ENCODE measurements around the gene SCGB3A2.
"Not testable (repeated sequence)": the region's sequence is repeated elsewhere in the genome, so short reads cannot be mapped to it uniquely, and the experiment has no call there.

SCGB3A2 gene

DNA sequence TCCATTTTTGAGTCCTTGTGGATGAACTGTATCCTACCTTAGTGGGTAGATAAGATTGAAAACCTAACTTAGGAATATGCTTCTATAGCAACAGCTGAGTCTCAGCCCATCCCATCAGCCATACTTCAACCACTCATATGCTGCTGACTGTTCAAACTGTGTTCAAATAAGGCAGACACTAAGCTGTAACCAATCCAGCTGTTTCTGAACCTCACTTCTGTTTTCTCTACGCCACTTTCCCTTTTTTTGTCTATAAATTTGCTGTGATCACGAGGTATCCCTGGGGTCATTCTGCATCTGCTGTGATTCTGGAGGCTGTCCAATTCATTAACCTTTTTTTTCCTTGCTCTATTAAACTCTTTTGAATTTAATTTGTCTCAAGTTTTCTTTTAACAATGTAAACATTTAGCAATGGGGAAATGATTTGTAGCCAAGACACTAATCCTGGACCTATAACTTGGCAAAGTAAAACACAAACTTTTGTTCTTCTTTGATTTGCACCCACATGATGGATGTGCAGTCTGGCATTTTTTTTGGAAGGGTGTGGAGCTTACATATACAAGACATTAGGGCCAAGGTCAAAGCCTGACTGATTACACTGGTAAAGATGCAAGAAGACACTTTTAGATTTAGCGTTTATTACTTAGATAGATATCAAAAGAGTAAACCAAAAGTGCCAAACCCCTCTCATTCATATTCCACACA, 14.9 kb upstream of the SCGB3A2 start:
- H2AFZ ChIP-seq (ENCODE audit: low read depth, low read length, severe bottlenecking), result no peak overlapping the region
- no peaks in the 10 kb centered on the region for H4K20me1 ChIP-seq (ENCODE audit: low read depth, low read length)
- H3K79me2 ChIP-seq (ENCODE audit: insufficient read depth, low read length), result no peaks in the 10 kb centered on the region
- no peak for TF ChIP-seq EZH2phosphoT487 (conservative IDR thresholded peaks at IDR 0.05; ENCODE audit: low read length)
- TF ChIP-seq, protein P1, sequence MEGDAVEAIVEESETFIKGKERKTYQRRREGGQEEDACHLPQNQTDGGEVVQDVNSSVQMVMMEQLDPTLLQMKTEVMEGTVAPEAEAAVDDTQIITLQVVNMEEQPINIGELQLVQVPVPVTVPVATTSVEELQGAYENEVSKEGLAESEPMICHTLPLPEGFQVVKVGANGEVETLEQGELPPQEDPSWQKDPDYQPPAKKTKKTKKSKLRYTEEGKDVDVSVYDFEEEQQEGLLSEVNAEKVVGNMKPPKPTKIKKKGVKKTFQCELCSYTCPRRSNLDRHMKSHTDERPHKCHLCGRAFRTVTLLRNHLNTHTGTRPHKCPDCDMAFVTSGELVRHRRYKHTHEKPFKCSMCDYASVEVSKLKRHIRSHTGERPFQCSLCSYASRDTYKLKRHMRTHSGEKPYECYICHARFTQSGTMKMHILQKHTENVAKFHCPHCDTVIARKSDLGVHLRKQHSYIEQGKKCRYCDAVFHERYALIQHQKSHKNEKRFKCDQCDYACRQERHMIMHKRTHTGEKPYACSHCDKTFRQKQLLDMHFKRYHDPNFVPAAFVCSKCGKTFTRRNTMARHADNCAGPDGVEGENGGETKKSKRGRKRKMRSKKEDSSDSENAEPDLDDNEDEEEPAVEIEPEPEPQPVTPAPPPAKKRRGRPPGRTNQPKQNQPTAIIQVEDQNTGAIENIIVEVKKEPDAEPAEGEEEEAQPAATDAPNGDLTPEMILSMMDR (IDR thresholded peaks at IDR 0.05; ENCODE audit: insufficient read depth, low read length, poor library complexity, severe bottlenecking), result no peak
- H3K4me2 ChIP-seq (ENCODE audit: low read depth, low read length, poor library complexity, severe bottlenecking), result no peak overlapping the region
- no peaks in the 10 kb centered on the region for H3F3A ChIP-seq (ENCODE audit: insufficient read depth)
- no peaks in the 10 kb centered on the region for H3K9me2 ChIP-seq (replicated peaks; ENCODE audit: insufficient read depth, low read length)
- H3K9me3 ChIP-seq (ENCODE audit: insufficient read depth, low read length), result no peaks in the 10 kb centered on the region
- no peaks in the 10 kb centered on the region for H3K36me3 ChIP-seq (ENCODE audit: low read length)
- H3K27ac ChIP-seq (ENCODE audit: low read depth, low read length), result no peak overlapping the region
- no peak overlapping the region for H3K4me3 ChIP-seq (ENCODE audit: insufficient read depth, low read length, poor library complexity, severe bottlenecking)
- H3K27me3 ChIP-seq (ENCODE audit: low read length), result no peaks in the 10 kb centered on the region
- no peak overlapping the region for H3K9ac ChIP-seq (ENCODE audit: low read length)

DNA sequence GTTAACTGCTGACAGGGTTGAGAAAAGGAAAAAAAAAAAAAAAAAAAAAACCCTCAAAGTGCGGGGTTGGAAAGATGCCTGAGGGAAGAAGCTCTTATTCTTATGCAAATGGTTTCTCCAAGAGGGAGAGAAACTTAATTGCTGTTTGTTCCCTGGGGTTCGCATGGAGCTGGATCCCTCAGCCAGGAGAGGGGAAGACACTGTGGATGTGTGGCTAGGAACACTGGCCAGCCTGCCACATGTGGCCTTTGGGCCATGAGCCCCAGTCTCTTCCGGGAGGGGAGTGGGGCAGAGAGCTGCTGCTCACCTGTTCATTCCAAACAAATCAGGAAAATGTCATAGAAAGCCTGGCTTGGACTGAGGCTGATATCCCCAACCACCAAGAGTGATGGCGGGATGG, 9.4 kb upstream of the SCGB3A2 start:
- Histone ChIP-seq H3K27ac (ENCODE audit: low read depth, low read length) (no peak overlapping the region), H3K79me2 (ENCODE audit: insufficient read depth, low read length) (no peaks in the 10 kb centered on the region), H3K27me3 (ENCODE audit: low read length) (no peaks in the 10 kb centered on the region), H2AFZ (ENCODE audit: low read depth, low read length, severe bottlenecking) (no peak overlapping the region), H3K9me3 (ENCODE audit: insufficient read depth, low read length) (no peaks in the 10 kb centered on the region), H3F3A (ENCODE audit: insufficient read depth) (no peaks in the 10 kb centered on the region), H3K4me2 (ENCODE audit: low read depth, low read length, poor library complexity, severe bottlenecking) (no peak overlapping the region), H4K20me1 (ENCODE audit: low read depth, low read length) (no peaks in the 10 kb centered on the region), H3K9ac (ENCODE audit: low read length) (no peak overlapping the region), H3K4me3 (ENCODE audit: insufficient read depth, low read length, poor library complexity, severe bottlenecking) (no peak overlapping the region), H3K36me3 (ENCODE audit: low read length) (no peaks in the 10 kb centered on the region), H3K9me2 (replicated peaks; ENCODE audit: insufficient read depth, low read length) (no peaks in the 10 kb centered on the region)
- TF ChIP-seq, protein P1 (IDR thresholded peaks at IDR 0.05; ENCODE audit: insufficient read depth, low read length, poor library complexity, severe bottlenecking), result no peak
- TF ChIP-seq EZH2phosphoT487 (conservative IDR thresholded peaks at IDR 0.05; ENCODE audit: low read length), result no peak

DNA sequence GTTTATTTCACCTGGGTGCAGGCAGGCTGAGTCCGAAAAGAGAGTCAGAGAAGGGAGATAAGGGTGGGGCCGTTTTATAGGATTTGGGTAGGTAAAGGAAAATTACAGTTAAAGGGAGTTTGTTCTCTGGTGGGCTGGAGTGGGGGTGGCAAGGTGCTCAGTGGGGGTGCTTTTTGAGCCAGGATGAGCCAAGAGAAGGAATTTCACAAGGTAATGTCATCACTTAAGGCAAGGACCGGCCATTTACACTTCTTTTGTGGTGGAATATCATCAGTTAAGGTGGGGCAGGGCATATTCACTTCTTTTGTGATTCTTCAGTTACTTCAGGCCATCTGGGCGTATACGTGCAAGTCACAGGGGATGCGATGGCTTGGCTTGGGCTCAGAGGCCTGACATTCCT, 8.6 kb upstream of the SCGB3A2 start:
- H2AFZ ChIP-seq (ENCODE audit: low read depth, low read length, severe bottlenecking); H4K20me1 ChIP-seq (ENCODE audit: low read depth, low read length); H3K9me3 ChIP-seq (ENCODE audit: insufficient read depth, low read length); H3K9ac ChIP-seq (ENCODE audit: low read length); H3K27ac ChIP-seq (ENCODE audit: low read depth, low read length); H3K4me3 ChIP-seq (ENCODE audit: insufficient read depth, low read length, poor library complexity, severe bottlenecking); H3K27me3 ChIP-seq (ENCODE audit: low read length); H3K36me3 ChIP-seq (ENCODE audit: low read length); H3K9me2 ChIP-seq (replicated peaks; ENCODE audit: insufficient read depth, low read length); H3K4me2 ChIP-seq (ENCODE audit: low read depth, low read length, poor library complexity, severe bottlenecking); H3K79me2 ChIP-seq (ENCODE audit: insufficient read depth, low read length); H3F3A ChIP-seq (ENCODE audit: insufficient read depth): not testable (repeated sequence)

DNA sequence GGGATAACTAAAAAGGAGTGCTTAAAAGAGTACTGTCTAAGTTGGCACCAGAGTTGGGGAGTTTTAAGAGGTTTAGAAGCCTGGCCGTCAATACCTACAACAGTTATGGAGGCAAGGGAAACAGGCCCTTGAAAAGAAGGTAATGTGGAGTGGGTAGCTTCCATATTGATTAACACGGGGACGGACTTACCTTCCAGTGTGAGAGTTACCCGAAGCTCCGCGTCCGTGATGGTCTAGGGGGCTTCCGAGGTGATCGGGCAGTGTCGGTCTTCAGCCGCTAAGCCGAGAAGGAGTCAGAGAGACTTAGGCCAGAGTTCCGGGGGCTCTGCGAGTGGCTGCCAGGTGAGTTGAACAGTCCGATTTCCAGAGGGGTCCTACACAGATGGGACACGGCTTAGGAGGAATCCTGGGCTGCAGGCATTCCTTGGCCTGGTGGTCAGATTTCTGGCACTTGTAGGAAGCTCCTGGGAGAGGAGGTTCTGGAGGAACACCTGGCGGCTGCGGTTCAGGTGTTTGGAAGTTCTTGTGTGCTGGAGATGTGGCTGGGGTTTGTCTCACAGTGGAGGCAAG, 6.4 kb upstream of the SCGB3A2 start:
- not testable (repeated sequence) for H3K9me3 ChIP-seq (ENCODE audit: insufficient read depth, low read length); H3K36me3 ChIP-seq (ENCODE audit: low read length); H3K79me2 ChIP-seq (ENCODE audit: insufficient read depth, low read length); H4K20me1 ChIP-seq (ENCODE audit: low read depth, low read length); H2AFZ ChIP-seq (ENCODE audit: low read depth, low read length, severe bottlenecking); H3K9me2 ChIP-seq (replicated peaks; ENCODE audit: insufficient read depth, low read length); H3K4me3 ChIP-seq (ENCODE audit: insufficient read depth, low read length, poor library complexity, severe bottlenecking); H3K27ac ChIP-seq (ENCODE audit: low read depth, low read length); H3F3A ChIP-seq (ENCODE audit: insufficient read depth); H3K4me2 ChIP-seq (ENCODE audit: low read depth, low read length, poor library complexity, severe bottlenecking); H3K9ac ChIP-seq (ENCODE audit: low read length); H3K27me3 ChIP-seq (ENCODE audit: low read length)

DNA sequence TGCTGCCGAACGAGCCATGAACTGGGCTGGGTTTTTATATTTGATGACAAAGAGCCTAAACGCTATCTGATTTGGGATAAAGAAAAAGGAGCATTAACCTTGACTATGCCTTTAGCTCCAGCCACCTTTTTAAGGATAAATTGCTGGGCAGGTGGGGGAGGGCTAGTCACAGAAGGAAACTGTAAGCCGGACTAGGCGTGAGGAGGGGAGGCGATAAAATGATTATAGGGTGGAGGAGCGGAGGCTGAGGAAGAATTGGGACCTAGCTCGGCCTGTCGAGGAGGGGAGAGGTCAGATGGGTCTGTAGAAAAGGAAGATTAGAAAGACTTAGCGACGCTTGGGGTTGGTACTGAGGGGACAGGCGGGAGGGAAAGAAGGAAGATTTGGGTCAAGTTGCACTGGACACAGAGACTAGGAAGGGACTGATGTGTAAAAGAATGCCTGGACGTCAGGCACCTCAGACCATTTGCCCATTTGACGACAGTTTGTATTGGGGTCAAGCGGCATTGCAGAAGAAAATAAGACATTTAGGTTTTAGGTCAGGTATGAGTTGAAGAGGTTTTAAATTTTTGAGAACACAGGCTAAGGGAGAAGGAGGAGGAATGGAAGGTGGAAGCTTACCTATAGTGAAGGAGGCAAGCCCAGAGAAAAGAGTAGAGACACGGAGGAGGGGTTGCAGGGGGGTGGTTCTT, 5.6 kb upstream of the SCGB3A2 start:
- H3K79me2 ChIP-seq (ENCODE audit: insufficient read depth, low read length); H3K27ac ChIP-seq (ENCODE audit: low read depth, low read length); H3K9me3 ChIP-seq (ENCODE audit: insufficient read depth, low read length); H3K36me3 ChIP-seq (ENCODE audit: low read length); H2AFZ ChIP-seq (ENCODE audit: low read depth, low read length, severe bottlenecking); H3K9ac ChIP-seq (ENCODE audit: low read length); H3K9me2 ChIP-seq (replicated peaks; ENCODE audit: insufficient read depth, low read length); H4K20me1 ChIP-seq (ENCODE audit: low read depth, low read length); H3K4me2 ChIP-seq (ENCODE audit: low read depth, low read length, poor library complexity, severe bottlenecking); H3K4me3 ChIP-seq (ENCODE audit: insufficient read depth, low read length, poor library complexity, severe bottlenecking); H3K27me3 ChIP-seq (ENCODE audit: low read length); H3F3A ChIP-seq (ENCODE audit: insufficient read depth): not testable (repeated sequence)

DNA sequence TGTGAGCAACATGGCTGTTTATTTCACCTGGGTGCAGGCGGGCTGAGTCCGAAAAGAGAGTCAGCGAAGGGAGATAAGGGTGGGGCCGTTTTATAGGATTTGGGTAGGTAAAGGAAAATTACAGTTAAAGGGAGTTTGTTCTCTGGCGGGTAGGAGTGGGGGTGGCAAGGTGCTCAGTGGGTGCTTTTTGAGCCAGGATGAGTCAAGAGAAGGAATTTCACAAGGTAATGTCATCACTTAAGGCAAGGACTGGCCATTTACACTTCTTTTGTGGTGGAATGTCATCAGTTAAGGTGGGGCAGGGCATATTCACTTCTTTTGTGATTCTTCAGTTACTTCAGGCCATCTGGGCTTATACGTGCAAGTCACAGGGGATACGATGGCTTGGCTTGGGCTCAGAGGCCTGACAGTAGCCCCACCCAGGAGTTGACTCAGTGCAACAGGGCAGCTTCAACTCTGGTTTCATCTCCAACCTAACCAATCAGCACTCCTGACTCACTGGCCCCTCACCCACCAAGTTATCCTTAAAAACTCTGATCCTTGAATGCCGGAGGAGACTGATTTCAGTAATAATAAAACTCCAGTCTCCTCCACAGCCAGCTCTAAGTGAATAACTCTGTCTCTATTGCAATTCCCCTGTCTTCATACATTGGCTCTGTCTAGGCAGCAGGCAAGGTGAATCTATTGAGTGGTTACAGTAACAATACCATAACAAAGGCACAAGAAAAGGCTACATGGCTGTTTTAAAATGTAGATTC, 4.2 kb upstream of the SCGB3A2 start:
- not testable (repeated sequence) for H3K27me3 ChIP-seq (ENCODE audit: low read length); H3K36me3 ChIP-seq (ENCODE audit: low read length); H3K4me3 ChIP-seq (ENCODE audit: insufficient read depth, low read length, poor library complexity, severe bottlenecking); H3K9me2 ChIP-seq (replicated peaks; ENCODE audit: insufficient read depth, low read length); H4K20me1 ChIP-seq (ENCODE audit: low read depth, low read length); H3K27ac ChIP-seq (ENCODE audit: low read depth, low read length); H2AFZ ChIP-seq (ENCODE audit: low read depth, low read length, severe bottlenecking); H3K9me3 ChIP-seq (ENCODE audit: insufficient read depth, low read length); H3F3A ChIP-seq (ENCODE audit: insufficient read depth); H3K79me2 ChIP-seq (ENCODE audit: insufficient read depth, low read length); H3K4me2 ChIP-seq (ENCODE audit: low read depth, low read length, poor library complexity, severe bottlenecking); H3K9ac ChIP-seq (ENCODE audit: low read length)
